CD4-positive, alpha-beta T cell treated with Interleukin-2 at 100 ng/mL for 4 hours (primary cell): ENCODE data around the gene RABGAP1L.
A peak's percentile ranks its signal among the peaks of the same experiment; 100 is the strongest.
"Not testable (repeated sequence)": the region's sequence is repeated elsewhere in the genome, so short reads cannot be mapped to it uniquely, and the experiment has no call there.

Source experiments
- DNase-seq: peaks from one replicate; pipeline ENCODE4 v3.0.0-alpha.2; 2020; ENCODE audit warnings: low spot score

The RABGAP1L gene

DNA sequence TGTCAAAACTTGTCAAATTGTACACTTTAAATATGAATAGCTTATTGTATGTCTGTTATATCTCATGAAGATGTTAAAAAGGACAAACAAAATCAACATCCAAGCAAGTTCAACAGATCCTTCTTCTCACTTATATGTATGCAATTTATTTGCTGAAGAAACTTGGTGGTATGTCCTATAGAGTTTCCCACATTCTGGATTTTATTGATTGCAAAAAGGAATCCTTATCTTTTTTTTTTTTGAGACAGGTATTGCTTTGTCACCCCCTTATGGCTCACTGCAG, 5.6 kb upstream of the RABGAP1L start:
- DNase-seq: no peak

GRCh38 chr1:174156437-174156836, 2.9 kb upstream of the RABGAP1L start:
- DNase-seq: no peak

GRCh38 chr1:174157157-174157806, 2.0 kb upstream of the RABGAP1L start:
- DNase-seq: peak; percentile 49

DNA sequence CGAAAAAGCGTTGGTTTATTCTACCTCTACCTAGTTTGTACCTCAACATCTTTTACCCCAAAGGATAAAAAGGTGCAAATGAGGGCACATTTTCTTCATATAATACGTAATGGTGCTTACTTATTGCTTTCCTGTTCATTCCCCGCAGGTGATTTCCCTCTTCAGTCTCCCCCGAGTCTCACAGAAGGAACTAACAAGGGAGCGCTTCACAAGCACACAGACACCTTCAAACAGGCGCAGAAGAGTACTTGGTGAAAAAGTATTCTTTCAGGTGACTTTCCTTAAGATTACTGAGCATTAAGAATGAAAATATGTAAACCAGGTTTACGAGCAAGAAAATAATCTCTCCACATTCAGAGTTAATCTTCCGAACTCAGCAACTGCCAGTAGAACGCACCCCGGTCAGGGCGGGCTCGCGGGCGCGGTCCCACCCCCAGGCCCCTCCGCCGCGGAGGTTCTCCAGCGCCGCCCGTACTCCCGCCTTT, 511 bp upstream of the RABGAP1L start:
- no peak for DNase-seq

GRCh38 chr1:174160109-174160473, 771 bp downstream of the RABGAP1L start:
- DNase-seq: no peak

DNA sequence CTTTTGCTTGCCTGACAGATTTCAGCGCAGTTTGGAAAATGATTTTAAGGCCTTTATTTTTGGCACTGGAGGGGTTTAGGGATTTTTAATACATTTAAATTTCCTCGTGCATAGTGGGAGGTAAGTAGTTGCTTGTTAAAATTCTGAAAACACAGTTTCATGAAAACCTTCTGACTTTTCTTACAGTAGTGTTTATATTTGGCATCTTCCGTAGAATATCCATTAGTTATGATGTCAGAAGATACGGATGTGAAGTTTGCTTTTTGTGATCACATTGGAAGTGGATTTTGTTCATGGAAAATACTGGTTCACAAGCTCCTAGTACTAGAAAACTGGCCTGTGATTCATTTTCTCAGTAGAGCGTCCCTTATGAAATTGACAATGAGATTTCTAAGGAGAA, 1.3 kb downstream of the RABGAP1L start:
- DNase-seq: no peak

DNA sequence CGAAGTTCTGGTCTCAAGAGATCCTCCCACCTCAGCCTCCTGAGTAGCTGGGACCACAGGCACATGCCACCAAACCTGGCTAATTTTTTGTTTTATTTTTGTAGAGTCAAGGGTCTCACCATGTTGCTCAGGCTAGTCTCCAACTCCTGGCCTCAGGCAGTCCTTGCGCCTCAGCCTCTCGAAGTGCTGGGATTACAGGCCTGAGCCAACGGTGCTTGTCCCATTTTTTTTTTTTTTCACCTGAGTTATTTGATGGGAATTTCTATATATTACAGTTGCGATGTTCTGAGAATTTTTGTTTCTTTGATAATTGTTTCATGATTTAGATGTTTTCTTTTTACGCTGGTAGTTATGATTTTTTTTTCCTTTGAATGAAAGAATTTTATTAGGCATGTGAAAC, 2.5 kb downstream of the RABGAP1L start:
- DNase-seq: no peak

GRCh38 chr1:174164826-174165225, 5.5 kb downstream of the RABGAP1L start:
- DNase-seq: no peak

DNA sequence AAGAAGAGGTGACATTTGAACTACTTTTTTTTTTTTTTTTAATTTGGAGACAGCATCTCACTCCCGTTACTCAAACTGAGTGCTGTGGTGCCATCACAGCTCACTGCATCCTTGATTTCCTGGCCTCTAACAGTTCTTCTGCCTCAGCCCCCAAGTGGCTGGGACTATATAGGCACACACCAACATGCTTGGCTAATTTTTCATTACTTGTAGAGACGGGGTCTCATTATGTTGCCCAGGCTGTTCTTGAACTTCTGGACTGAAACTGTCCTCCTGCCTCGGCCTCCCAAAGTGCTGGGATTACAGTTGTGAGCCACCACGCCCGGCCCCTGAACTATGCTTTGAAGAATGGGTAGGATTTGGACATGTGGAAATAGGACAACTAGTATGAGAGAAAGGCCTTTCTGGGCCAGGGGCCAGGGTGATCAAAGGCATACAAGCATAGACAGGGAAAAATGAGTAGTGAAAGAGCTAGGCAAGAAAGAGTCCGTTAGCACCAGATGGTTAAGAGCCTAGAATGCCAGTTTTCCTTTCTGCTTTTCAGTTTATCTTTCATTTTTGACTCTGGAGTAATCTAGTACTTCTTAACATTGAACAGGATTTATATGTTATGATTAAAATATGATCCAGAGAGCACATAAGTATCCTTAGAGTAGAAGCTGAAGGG, 6.3 kb downstream of the RABGAP1L start:
- DNase-seq: no peak

DNA sequence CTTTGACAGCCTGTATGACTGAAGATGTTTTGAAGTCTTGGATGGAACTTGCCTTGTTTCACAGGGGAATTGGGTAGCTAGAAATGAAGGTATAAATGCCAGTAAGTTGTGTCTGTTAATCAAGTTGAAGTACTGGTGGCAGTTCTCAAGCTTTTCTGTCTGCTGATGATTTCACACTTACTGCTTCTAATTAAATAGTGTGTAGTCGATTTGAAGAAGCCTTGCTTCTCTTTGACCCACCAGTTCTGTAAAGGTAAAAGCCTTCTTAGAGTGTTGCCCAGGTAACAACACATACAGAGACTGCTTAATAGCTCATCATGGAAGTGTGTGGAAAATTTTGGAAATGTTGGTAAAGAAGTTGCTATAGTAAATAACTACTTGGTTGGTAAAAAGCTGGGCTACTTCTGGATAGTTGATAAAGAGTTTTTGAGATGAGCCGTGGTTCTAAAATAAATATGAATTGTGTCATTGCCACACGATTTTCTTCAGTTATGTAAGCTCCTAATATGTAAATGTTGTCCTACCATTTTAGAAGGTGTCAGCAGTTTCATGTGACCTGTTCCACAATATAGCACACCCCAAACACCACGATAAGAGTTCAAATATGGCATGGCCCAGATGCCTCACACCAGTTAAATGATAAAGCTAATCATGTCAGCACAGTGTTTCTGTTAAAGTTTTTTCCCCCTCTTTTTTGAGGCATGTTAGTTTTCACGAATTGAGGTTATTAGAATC, 7.4 kb downstream of the RABGAP1L start:
- no peak for DNase-seq

DNA sequence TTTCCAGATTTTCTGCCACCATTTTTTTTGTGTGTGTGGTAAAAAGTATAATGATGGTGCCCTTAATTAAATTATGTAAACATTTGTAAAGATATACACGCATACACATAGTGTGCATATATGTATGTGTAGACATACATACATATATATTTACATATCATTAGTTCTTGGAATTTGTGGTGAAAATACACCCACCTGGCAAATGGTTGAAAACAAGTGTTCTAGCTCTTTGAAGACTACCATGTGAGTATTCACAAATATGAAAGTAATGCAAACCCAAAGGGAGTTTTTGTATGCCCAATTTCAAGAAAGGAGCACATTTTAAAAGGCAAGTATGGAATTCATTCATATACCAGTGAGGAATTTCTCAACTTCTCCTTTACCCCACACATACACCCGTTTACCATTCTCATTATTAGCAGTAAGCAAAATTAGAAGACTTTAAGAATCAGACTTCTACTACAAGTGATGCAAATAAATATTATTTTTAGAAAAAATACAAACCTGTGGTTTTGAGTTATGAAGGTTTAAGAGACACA, 8.0 kb downstream of the RABGAP1L start:
- no peak for DNase-seq

DNA sequence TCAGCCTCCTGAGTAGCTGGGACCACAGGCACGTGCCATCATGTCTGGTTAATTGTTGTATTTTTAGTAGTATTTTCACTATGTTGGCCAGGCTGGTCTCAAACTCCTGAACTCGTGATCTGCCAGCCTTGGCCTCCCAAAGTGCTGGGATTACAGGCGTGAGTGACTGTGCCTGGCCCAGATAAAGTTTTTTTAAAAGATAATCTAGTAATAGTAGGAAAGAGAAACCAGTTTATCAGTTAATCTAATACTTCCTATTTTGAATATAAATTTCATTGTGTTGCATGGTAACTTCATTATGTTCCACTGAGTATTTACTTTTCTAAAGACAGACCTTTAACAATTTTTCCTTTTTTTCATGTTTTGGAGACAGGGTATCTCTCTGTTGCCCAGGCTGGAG, 10.0 kb downstream of the RABGAP1L start:
- no peak for DNase-seq

DNA sequence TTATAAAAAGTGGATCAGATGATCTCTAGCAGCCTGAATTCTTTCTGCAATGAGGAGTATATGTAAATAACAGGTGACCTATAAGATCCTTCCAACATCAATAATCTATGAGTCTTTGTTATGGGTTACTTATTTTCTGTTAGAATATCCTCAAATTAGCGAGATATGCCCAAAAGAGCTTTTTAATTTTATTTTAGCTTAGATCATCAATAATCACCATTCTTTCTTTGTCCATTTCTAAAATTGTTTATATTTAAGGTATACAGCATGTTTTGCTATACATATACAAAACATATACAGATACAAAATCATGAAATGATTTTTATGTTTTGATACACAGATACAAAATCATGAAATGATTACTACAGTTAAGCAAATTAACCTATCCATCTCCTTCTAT, 11.8 kb downstream of the RABGAP1L start:
- no peak for DNase-seq

DNA sequence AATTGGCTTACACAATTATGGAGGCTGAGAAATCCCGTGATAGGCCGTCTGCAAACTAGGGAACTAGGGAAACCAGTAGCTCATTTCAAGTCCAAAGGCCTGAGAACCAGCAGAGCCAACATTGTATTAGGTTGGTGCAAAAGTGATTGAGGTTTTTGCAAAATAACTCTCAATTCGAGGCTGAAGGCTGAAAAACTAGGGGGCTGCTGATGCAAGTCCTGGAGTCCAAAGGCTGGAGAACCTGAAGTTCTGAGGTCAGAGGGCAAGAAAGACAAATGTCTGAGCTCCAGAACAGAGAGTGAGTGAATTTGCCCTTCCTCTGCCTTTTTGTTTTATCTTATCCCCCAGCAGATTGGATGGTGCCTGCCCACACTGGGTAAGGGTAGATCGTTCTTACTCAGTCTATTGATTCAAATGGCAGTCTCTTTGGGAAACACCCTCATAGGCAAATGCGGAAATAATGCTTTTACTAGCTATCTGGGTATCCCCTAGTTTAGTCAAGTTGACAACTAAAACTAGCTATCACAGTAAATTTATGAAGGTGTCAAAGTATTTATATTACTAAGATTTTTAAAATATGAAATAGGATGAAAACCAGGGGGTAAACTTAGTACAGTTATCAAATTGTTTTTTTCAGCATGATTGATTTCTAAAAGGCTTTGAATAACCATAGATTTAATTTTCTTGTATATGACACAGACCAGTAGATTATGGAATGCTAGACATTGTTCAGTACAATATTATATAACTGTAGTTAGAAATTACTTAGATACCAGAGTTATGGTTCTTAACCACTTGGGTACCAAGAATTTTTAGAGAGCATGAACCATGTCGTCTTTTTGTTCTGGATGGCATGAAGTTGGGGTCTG, 15.4 kb downstream of the RABGAP1L start:
- no peak for DNase-seq

DNA sequence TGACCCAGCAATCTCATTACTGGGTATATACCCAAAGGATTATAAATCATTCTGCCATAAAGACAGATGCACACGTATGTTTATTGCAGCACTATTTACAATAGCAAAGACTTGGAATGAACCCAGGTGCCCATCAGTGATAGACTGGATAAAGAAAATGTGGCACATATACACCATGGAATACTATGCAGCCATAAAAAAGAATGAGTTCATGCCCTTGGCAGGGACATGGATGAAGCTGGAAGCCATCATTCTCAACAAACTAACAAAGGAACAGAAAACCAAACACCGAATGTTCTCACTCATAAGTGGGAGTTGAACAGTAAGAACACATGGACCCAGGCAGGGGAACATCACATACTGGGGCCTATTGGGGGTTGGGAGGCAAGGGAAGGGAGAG, 19.1 kb downstream of the RABGAP1L start:
- not testable (repeated sequence) for DNase-seq

DNA sequence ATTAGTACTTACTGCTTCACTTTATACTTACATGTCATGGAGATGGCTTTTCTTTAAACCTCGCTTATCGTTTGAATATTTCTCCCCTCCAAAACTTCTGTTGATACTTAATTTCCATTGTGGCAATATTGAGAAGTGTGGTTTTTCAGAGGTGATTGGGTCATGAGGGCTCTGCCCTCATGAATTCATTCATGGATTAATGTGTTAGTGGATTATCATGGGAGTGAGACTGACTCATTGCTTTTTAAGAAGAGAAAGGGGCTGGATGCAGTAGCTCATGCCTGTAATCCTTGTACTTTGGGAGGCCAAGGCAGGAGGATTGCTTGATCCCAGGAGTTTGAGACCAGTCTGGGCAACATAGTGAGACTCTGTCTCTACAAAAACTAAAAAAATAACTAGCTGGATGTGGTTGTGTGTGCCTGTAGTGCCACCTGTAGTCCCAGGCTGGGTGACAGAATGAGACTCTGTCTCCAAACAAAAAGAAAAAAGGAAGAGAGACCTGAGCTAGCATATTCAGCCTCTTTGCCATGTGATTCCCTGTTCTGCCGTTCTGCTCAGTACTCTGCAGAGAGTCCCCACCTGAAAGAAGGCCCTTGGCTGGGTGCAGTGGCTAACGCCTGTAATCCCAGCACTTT, 30.2 kb downstream of the RABGAP1L start:
- DNase-seq: no peak

DNA sequence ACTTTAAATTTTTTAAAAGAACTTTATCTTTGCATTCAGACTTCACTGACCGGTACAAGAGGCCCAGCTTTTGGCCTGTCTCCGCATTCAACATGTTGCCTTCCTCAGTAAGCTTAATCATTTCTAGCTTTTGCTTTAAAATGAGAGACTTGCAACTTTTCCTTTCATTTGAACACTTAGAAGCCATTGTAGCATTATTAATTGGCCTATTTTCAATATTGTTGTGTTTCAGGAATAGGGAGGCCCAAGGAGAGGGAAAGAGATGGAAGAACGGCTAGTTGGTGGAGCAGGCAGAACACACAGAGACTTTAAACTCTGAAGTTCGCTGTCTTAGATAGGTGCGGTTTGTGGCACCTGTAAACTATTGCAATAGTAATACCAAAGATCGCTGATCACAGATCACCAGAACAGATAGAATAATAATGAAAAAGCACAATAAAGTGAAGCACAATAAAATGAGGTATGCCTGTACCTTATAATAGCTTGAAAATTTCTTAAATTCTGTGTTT, 31.4 kb downstream of the RABGAP1L start:
- DNase-seq: no peak

GRCh38 chr1:174191349-174191862, 32.1 kb downstream of the RABGAP1L start:
- DNase-seq: no peak

DNA sequence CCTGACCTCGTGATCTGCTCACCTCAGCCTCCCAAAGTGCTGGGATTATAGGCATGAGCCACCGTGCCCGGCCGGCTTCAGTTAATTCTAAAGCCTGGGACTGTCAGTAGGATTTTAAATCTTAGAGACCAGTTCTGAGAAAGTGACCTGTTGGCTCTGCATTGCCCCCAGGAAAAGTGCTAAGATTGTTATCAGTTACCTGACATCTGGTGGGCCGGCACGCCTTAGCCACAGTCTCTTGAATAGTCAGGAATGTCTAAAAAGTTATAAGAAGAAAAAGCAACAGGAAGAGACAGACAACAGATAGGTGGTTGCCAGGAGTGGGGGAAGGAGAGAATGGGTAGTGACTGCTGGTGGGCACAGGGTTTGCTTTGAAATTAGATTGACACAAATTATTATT, 35.1 kb downstream of the RABGAP1L start:
- no peak for DNase-seq

DNA sequence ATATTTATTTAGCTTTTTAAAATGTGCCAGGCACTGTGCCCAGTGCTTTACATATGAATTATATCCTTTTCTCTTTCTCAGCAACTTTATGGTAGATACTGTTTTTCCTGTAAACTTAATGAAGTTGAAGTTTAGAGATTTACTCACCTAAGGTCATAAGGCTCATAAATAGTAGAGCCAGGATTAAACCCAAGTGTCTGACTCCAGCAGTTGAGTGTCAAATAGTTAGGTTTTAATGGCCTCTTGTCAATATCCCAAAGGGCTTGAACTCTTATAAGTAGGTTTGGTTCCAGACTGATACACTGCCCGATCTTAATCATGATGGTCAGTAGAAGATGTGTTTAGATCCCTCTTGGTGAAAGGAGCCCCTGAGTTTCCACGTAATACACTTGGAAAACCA, 37.8 kb downstream of the RABGAP1L start:
- DNase-seq: no peak

- DNase-seq: no peak
These were observed 38.2 kb downstream of the RABGAP1L start for GRCh38 chr1:174197547-174197946.
